ENCODE data around the gene NCDN.

GRCh38 chr1:35555212-35555584, 2.4 kb upstream of the NCDN start:
- TF ChIP-seq CTCF (IDR thresholded peaks at IDR 0.05), result no peak
- TF ChIP-seq POLR2AphosphoS5 (IDR thresholded peaks at IDR 0.05), result no peak

Measured in sigmoid colon (tissue), 4 donors.